Esophagus muscularis mucosa (tissue), 3 donors: ENCODE data around the gene RPS2.

Experiments
- CTCF ChIP-seq, 3 experiments: fragments of 200-600 bp in 2 of 3; fragments of 450-650 bp in 1 of 3; sonication (generic) in 2 of 3; IDR thresholded peaks; one replicate each; pipeline ENCODE4 v1.5.1; 2017 to 2019; ENCODE audit warnings: antibody characterized with exemption in 3 of 3, mild to moderate bottlenecking in 2 of 3, moderate library complexity in 1 of 3
- POLR2A ChIP-seq: fragments of 450-650 bp; IDR thresholded peaks from one replicate; pipeline ENCODE4 v1.6.1; 2017; ENCODE audit warnings: antibody characterized with exemption, moderate library complexity, mild to moderate bottlenecking, low read depth
- POLR2AphosphoS5 ChIP-seq, 2 donors: sonication (generic); formaldehyde crosslinking; IDR thresholded peaks; one replicate each; pipeline ENCODE4 v1.6.1; 2017; ENCODE audit warnings: antibody characterized with exemption in 2 of 2

GRCh38 chr16:1940273-1941161, 24.1 kb downstream of the RPS2 start:
- TF ChIP-seq CTCF (IDR thresholded peaks at IDR 0.05), result no peak
- no peak for TF ChIP-seq POLR2A
- no peak for TF ChIP-seq POLR2AphosphoS5 (IDR thresholded peaks at IDR 0.05)
